CD4-positive, CD25-positive, alpha-beta regulatory T cell (primary cell): ENCODE measurements around the gene LITAF. TPM values are rescaled to one million over a fixed set of nuclear protein-coding genes. Genes with fewer than 3 reads are reported as not detected.
A peak's percentile ranks its signal among the peaks of the same experiment; 100 is the strongest.

Source experiments
- ATAC-seq, 2 donors: fragments of 150-1000 bp; cut with Tn5 transposase; one replicate each; pipeline ENCODE4 v1.10.0; 2021; ENCODE audit warnings: low read depth in 2 of 2, moderate number of reproducible peaks in 2 of 2, moderate library complexity in 1 of 2
- DNase-seq, 3 donors: peaks; one replicate each; pipeline versions ENCODE4 v3.0.0 to v3.0.0-alpha.2; 2012 to 2022; ENCODE audit warnings: mixed read lengths in 1 of 3
- H3K27ac ChIP-seq: one replicate; pipeline ENCODE4 v1.7.0; 2013; ENCODE audit warnings: mild to moderate bottlenecking, low read length; ENCODE audit not compliant: insufficient read depth, poor library complexity, severe bottlenecking
- H3K27me3 ChIP-seq: one replicate; pipeline ENCODE4 v1.7.0; 2013; ENCODE audit warnings: low read length; ENCODE audit not compliant: control insufficient read depth, insufficient read depth
- H3K36me3 ChIP-seq: one replicate; pipeline ENCODE4 v1.7.0; 2013; ENCODE audit warnings: mild to moderate bottlenecking, low read length, moderate library complexity; ENCODE audit not compliant: control insufficient read depth, insufficient read depth
- H3K4me1 ChIP-seq: 2 replicates; pipeline ENCODE4 v1.7.0; 2013; ENCODE audit warnings: mild to moderate bottlenecking, low read length; ENCODE audit not compliant: insufficient read depth, control insufficient read depth, poor library complexity, severe bottlenecking
- H3K4me3 ChIP-seq: one replicate; pipeline ENCODE4 v1.7.0; 2013; ENCODE audit warnings: low read depth, mild to moderate bottlenecking, low read length, moderate library complexity
- H3K9me3 ChIP-seq, 2 experiments: 1 replicate in 1 of 2; 2 replicates in 1 of 2; pipeline ENCODE4 v1.7.0; 2013; ENCODE audit warnings: low read length in 2 of 2, mild to moderate bottlenecking in 1 of 2, moderate library complexity in 1 of 2; ENCODE audit not compliant: control insufficient read depth in 2 of 2
- H3K27ac Mint-ChIP-seq, 3 donors: one replicate each; pipeline ENCODE4 v1.8.0; 2020 to 2022; ENCODE audit warnings: mild to moderate bottlenecking in 3 of 3, mixed read lengths in 3 of 3, moderate library complexity in 2 of 3
- H3K27me3 Mint-ChIP-seq: one replicate; pipeline ENCODE4 v1.8.0; 2022; ENCODE audit warnings: mild to moderate bottlenecking, mixed read lengths
- H3K36me3 Mint-ChIP-seq: one replicate; pipeline ENCODE4 v1.8.0; 2020; ENCODE audit warnings: mixed read lengths
- H3K4me1 Mint-ChIP-seq, 4 donors: one replicate each; pipeline ENCODE4 v1.8.0; 2020 to 2022; ENCODE audit warnings: mixed read lengths in 4 of 4, mild to moderate bottlenecking in 1 of 4
- H3K4me3 Mint-ChIP-seq, 4 donors: one replicate each; pipeline ENCODE4 v1.8.0; 2020 to 2022; ENCODE audit warnings: mild to moderate bottlenecking in 4 of 4, mixed read lengths in 4 of 4, moderate library complexity in 3 of 4
- H3K9me3 Mint-ChIP-seq, 7 donors: one replicate each; pipeline ENCODE4 v1.8.0; 2020 to 2022; ENCODE audit warnings: mixed read lengths in 7 of 7, mild to moderate bottlenecking in 3 of 7, moderate library complexity in 2 of 7
- polyA plus RNA-seq, 4 donors: library from polyadenylated mRNA; unstranded; fragments of 300-500 nt; fragmentation: Illumina TruSeq; gene quantifications; one replicate each; pipeline ENCODE4 v1.2.3, GENCODE V29; 2021
- total RNA-seq: library from RNA; stranded (reverse); gene quantifications from one replicate; pipeline ENCODE4 v1.2.3, GENCODE V29; 2022

LITAF gene
- total and polyA plus RNA-seq, 5 donors from 2014 or later: 281 to 696 (median 635) TPM

GRCh38 chr16:11611871-11612664 lies 25.3 kb upstream of the LITAF start:
- H3K27me3 ChIP-seq: no peaks in the 10 kb centered on the region
- ATAC-seq: no peak
- no peak for DNase-seq
- Mint-ChIP-seq H3K27me3 (peaks cover 6% of the 10 kb centered on the region), H3K27ac (no peak overlapping the region), H3K4me3 (no peak overlapping the region), H3K4me1 (peaks cover 0 to 40% (median 11%) of the 10 kb centered on the region in 4 donors), H3K9me3 (no peaks in the 10 kb centered on the region), H3K36me3 (no peaks in the 10 kb centered on the region)
- no peaks in the 10 kb centered on the region for H3K36me3 ChIP-seq
- no peak overlapping the region for H3K27ac ChIP-seq
- no peaks in the 10 kb centered on the region for H3K9me3 ChIP-seq
- H3K4me1 ChIP-seq: no peaks in the 10 kb centered on the region
- H3K4me3 ChIP-seq: no peak overlapping the region

GRCh38 chr16:11610580-11610979 lies 23.9 kb upstream of the LITAF start:
- Histone ChIP-seq H3K36me3 (no peaks in the 10 kb centered on the region), H3K4me3 (no peak overlapping the region), H3K4me1 (no peaks in the 10 kb centered on the region), H3K27me3 (no peaks in the 10 kb centered on the region), H3K9me3 (no peaks in the 10 kb centered on the region), H3K27ac (no peak overlapping the region)
- ATAC-seq (no peak), DNase-seq (peak in 1 of 3 donors; percentile 19)
- Mint-ChIP-seq H3K36me3 (no peaks in the 10 kb centered on the region), H3K27ac (peak overlapping the region in 1 of 3 donors; percentile 20), H3K9me3 (no peaks in the 10 kb centered on the region), H3K4me3 (peak overlapping the region in 1 of 4 donors; percentile 21), H3K4me1 (peaks cover 0 to 35% (median 11%) of the 10 kb centered on the region in 4 donors), H3K27me3 (peaks cover 6% of the 10 kb centered on the region)

GRCh38 chr16:11610121-11610505 lies 23.4 kb upstream of the LITAF start:
- Histone ChIP-seq H3K4me1 (no peaks in the 10 kb centered on the region), H3K27me3 (no peaks in the 10 kb centered on the region), H3K4me3 (no peak overlapping the region), H3K36me3 (no peaks in the 10 kb centered on the region), H3K9me3 (no peaks in the 10 kb centered on the region), H3K27ac (no peak overlapping the region)
- no peak for DNase-seq
- H3K9me3 Mint-ChIP-seq: no peaks in the 10 kb centered on the region
- no peak overlapping the region for H3K4me3 Mint-ChIP-seq
- ATAC-seq: no peak
- peaks cover 6% of the 10 kb centered on the region for H3K27me3 Mint-ChIP-seq
- no peaks in the 10 kb centered on the region for H3K36me3 Mint-ChIP-seq
- H3K27ac Mint-ChIP-seq: peak overlapping the region in 2 of 3 donors; percentile 67 to 92
- peaks cover 0 to 35% (median 11%) of the 10 kb centered on the region in 4 donors for H3K4me1 Mint-ChIP-seq

- Histone ChIP-seq H3K27me3 (no peaks in the 10 kb centered on the region), H3K9me3 (no peaks in the 10 kb centered on the region), H3K36me3 (no peaks in the 10 kb centered on the region), H3K4me1 (no peaks in the 10 kb centered on the region), H3K27ac (no peak overlapping the region), H3K4me3 (no peak overlapping the region)
- Mint-ChIP-seq H3K27me3 (peaks cover 6% of the 10 kb centered on the region), H3K4me1 (peaks cover 0 to 31% (median 7%) of the 10 kb centered on the region in 4 donors), H3K36me3 (no peaks in the 10 kb centered on the region), H3K9me3 (no peaks in the 10 kb centered on the region), H3K27ac (peak overlapping the region in 2 of 3 donors; percentile 39 to 67), H3K4me3 (no peak overlapping the region)
- DNase-seq (no peak), ATAC-seq (no peak)
These were observed 22.9 kb upstream of the LITAF start for GRCh38 chr16:11609474-11610120.

- H3K36me3 Mint-ChIP-seq: no peaks in the 10 kb centered on the region
- Histone ChIP-seq H3K4me3 (no peak overlapping the region), H3K36me3 (no peaks in the 10 kb centered on the region), H3K9me3 (no peaks in the 10 kb centered on the region), H3K27me3 (no peaks in the 10 kb centered on the region), H3K4me1 (no peaks in the 10 kb centered on the region), H3K27ac (no peak overlapping the region)
- H3K27ac Mint-ChIP-seq: no peak overlapping the region
- no peaks in the 10 kb centered on the region for H3K9me3 Mint-ChIP-seq
- DNase-seq (no peak), ATAC-seq (no peak)
- H3K27me3 Mint-ChIP-seq: peaks cover 17% of the 10 kb centered on the region
- peaks cover 0 to 22% (median 7%) of the 10 kb centered on the region in 4 donors for H3K4me1 Mint-ChIP-seq
- H3K4me3 Mint-ChIP-seq: no peak overlapping the region
These were observed 19.2 kb upstream of the LITAF start for GRCh38 chr16:11605891-11606290.

- H3K4me1 Mint-ChIP-seq: peaks cover 0 to 20% (median 7%) of the 10 kb centered on the region in 4 donors
- Histone ChIP-seq H3K36me3 (no peaks in the 10 kb centered on the region), H3K27me3 (no peaks in the 10 kb centered on the region), H3K27ac (no peak overlapping the region), H3K9me3 (no peaks in the 10 kb centered on the region), H3K4me1 (no peaks in the 10 kb centered on the region), H3K4me3 (no peak overlapping the region)
- no peak overlapping the region for H3K27ac Mint-ChIP-seq
- no peak for ATAC-seq
- peaks cover 20% of the 10 kb centered on the region for H3K27me3 Mint-ChIP-seq
- no peak overlapping the region for H3K4me3 Mint-ChIP-seq
- no peaks in the 10 kb centered on the region for H3K9me3 Mint-ChIP-seq
- DNase-seq: no peak
- H3K36me3 Mint-ChIP-seq: no peaks in the 10 kb centered on the region
These were observed 18.8 kb upstream of the LITAF start for GRCh38 chr16:11605564-11605886.

GRCh38 chr16:11604783-11605563 lies 18.3 kb upstream of the LITAF start:
- Histone ChIP-seq H3K4me3 (no peak overlapping the region), H3K27me3 (no peaks in the 10 kb centered on the region), H3K4me1 (no peaks in the 10 kb centered on the region), H3K9me3 (no peaks in the 10 kb centered on the region), H3K27ac (no peak overlapping the region), H3K36me3 (no peaks in the 10 kb centered on the region)
- no peak overlapping the region for H3K27ac Mint-ChIP-seq
- no peaks in the 10 kb centered on the region for H3K9me3 Mint-ChIP-seq
- peaks cover 0 to 20% (median 6%) of the 10 kb centered on the region in 4 donors for H3K4me1 Mint-ChIP-seq
- no peak overlapping the region for H3K4me3 Mint-ChIP-seq
- DNase-seq: no peak
- H3K27me3 Mint-ChIP-seq: peaks cover 22% of the 10 kb centered on the region
- no peaks in the 10 kb centered on the region for H3K36me3 Mint-ChIP-seq
- ATAC-seq: no peak
